Measurements from ENCODE around the gene ZNF74. TPM values are rescaled to one million over a fixed set of nuclear protein-coding genes. Genes with fewer than 3 reads are reported as not detected.

Gene ZNF74
- total RNA-seq, 1 experiment from 2014 or later: 18.6 TPM

GRCh38 chr22:20420157-20420842 is 26.3 kb downstream of the ZNF74 start:
- no peak for DNase-seq (ENCODE audit: low spot score)

GRCh38 chr22:20421507-20421874 is 27.5 kb downstream of the ZNF74 start:
- DNase-seq (ENCODE audit: low spot score): no peak

DNA sequence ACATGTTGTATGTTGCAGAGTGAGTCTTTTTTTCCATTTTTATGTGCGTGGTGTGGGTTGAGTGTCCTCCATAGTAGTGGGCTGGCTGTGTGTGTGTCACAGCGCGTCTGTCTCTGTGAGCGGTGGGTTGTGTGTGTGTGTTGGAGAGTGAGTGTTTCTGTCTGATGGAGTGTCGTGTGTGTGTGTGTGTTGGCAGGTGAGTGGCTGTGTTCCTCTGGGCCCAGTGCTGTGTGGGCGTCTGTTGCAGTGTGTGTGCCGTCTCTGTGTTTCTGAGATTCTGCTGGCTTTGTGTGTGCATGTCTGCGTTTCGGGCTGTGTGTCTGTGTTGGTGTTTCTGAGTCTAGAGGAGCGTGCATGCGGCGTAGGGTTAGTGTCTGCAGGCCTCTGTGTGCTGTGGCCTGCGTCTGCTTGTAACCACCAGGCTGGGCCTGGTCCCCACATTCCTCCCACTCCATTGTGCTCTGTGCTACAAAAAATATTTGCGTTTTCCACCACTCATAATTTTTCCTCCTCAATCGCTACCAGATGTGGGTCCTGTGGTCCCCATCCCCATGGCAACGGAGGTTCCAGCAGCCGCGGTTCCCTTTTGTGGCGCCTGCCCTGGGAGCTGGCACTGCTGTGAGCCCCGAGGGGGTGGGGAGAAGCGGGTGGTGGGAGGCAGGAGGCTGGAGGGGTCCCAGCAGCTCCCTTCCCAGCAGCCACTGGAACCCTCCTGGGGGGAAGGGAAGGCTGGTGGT is 28.5 kb downstream of the ZNF74 start:
- DNase-seq (ENCODE audit: low spot score): no peak

DNA sequence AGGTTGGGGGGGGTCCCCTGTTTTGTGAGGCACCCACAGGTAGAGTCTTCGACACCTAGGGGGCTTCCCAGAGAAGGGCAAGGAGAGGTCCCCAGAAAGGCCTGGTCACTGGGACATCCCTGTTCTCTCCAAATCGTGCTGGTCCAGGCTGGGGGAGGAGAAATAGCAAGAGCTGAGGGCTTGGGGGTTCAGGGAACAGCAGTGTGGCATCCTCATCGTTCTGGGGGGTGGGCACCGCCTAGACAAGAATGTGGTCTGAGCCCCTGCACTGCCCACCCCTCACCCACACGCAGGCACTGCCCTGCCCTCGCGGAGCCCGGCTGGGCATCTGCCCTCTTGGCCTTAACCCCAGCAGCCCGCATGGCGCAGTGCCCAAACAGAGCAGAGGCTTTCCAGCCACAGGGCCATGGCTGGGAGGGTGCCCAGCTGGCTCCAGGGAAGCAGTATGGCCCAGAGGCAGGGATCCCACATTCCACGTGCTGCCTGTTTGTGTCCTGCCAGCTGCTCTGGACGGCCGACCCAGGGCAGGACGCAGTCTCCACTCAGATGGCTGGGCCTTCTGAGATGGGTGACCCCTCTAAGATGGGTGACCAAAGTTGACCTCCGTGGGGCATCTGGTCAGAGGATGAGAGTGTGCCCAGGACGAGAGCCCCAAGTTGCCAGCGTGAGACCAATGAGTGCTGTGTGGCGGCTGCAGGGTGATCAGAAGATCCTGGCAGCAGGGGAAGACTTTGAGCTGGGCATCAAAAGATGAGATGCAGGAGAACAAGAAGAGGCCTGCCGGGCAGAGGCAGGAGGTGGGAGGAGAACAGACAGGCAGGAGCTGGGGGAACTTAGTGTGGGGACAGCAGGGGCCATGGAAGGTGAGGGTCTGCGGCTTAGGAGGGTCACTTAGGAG is 29.3 kb downstream of the ZNF74 start:
- DNase-seq (ENCODE audit: low spot score): no peak

DNA sequence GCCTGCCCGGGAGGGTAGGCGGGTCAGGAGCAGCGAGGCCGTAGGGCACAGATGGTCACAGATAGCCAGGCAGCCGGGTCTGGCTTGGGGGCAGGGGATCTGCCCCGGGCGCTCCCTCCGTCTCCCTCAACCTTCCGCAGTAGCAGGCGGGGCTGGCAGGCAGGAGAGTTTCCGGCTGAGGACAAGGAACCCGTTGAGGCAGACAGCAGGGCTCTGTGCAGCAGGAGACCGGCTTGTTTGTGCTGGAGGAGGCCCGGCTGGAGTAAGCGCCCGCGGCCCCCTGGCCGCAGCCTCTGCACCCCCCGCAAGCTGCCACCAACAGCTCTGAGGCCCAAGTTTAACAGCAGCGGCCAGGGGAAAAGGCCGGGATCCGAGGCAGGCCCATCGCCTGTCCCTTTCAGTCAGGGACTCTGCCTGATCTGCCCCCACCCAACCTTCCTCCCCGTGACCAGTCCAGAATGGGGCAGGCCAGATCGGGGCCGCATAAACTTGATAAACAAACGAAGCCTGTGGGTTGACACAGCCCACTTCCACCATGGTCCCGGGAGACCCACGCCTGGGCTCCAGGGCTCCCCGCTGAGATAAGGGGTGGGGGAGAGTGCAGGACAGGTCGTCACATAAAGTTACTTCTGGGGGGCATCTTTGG is 30.1 kb downstream of the ZNF74 start:
- DNase-seq (ENCODE audit: low spot score): no peak

GRCh38 chr22:20424568-20424931 is 30.6 kb downstream of the ZNF74 start:
- no peak for DNase-seq (ENCODE audit: low spot score)

DNA sequence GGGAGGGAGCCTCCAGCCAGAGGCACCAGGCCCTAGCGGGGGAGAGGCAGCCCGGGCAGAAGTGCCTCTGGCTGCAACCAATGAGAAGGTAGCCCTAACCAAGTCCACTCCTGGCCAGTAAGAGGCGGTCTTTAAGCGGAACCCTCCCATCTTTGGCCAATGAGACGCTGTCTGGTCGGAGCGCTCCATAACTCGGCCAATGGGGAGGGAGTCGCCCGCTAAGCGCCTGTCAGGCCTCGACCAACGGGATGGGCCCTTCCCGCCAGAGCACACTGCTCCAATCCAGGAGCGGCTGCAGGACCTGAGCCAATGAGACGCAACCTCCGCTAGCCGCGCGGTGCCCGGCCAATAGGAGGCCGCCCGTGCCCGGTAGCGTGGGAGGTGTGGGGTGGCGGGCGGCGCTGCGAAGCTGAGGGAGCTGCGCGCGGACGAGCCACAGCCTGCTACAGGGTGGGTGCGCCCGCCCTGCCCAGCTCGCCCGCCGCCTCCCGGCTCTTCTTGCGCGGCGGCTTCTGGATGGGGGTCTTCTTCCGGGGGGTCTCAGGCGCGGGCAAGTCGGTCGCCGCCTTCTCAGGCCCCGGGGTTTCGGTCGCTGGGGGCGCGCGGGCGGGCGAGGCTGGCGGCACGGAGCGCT is 31.1 kb downstream of the ZNF74 start:
- DNase-seq (ENCODE audit: low spot score): no peak

GRCh38 chr22:20425566-20426258 is 31.8 kb downstream of the ZNF74 start:
- no peak for DNase-seq (ENCODE audit: low spot score)

GRCh38 chr22:20426259-20426615 is 32.3 kb downstream of the ZNF74 start:
- no peak for DNase-seq (ENCODE audit: low spot score)

DNA sequence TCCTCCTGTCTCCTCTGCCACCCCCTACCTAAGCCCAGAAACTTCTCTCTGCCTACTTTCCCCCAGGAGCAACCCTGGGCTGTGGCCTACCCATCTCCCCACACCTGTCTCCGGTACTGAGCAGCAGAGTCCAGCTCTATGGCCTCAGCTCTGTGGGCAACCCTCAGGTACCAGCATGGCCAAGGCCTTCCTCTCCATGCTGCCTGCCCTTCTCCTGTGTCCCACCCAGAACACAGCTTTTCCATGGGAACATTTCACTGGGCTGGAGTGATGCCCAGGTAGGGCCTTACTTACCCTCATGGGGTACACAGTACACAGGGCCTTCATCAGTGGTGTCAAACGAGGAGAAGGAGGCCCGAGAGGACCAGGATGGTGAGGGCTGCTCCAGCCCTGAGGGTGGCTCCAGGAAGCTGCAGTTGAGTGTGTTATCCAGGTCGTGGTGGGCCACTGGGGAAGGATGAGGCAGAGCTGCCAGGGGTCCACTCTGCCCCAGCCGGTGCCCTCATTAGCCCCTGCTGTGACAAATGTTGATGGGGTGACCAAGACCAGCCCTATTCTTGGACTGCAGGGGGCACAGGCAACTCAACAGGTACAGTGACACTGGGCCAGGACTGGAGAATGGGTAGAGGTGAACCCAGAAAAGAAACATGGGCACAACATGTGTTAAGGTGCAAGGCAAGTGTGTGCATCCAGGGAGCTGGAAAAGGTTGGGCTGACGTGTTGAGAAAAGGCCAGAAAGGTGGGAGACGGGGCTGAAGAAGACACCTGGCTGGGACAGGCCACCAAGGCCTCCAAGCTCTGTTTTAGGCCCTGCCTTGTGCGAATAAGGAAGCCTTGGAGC is 33.4 kb downstream of the ZNF74 start:
- no peak for DNase-seq (ENCODE audit: low spot score)

DNA sequence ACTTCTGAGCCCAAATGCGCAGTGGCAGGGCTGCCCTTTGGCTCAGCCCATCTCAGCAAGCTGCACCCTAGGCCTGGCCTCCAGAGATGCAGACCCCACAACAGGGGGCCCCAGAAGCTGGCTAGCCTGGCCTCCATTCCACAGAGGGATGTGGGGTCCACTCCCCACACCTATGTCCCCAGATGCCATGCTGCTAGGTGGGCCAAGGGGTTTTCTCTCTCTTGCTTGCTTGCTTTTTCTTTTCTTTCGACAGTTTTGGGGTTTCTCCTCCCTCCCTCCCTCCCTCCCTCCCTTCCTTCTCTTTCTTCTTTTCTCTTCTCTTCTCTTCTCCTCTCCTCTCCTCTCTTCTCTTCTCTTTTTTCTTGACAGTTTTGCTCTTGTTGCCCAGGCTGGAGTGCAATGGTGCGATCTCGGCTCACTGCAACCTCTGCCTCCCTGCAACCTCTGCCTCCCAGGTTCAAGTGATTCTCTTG is 34.0 kb downstream of the ZNF74 start:
- no peak for DNase-seq (ENCODE audit: low spot score)

- no peak for DNase-seq (ENCODE audit: low spot score)
These were observed 34.7 kb downstream of the ZNF74 start for GRCh38 chr22:20428496-20429253.

GRCh38 chr22:20429254-20430100 is 35.5 kb downstream of the ZNF74 start:
- peak; percentile 66 for DNase-seq (ENCODE audit: low spot score)

GRCh38 chr22:20430101-20430719 is 36.3 kb downstream of the ZNF74 start:
- no peak for DNase-seq (ENCODE audit: low spot score)

GRCh38 chr22:20430720-20431510 is 37.0 kb downstream of the ZNF74 start:
- peak; percentile 72 for DNase-seq (ENCODE audit: low spot score)

DNA sequence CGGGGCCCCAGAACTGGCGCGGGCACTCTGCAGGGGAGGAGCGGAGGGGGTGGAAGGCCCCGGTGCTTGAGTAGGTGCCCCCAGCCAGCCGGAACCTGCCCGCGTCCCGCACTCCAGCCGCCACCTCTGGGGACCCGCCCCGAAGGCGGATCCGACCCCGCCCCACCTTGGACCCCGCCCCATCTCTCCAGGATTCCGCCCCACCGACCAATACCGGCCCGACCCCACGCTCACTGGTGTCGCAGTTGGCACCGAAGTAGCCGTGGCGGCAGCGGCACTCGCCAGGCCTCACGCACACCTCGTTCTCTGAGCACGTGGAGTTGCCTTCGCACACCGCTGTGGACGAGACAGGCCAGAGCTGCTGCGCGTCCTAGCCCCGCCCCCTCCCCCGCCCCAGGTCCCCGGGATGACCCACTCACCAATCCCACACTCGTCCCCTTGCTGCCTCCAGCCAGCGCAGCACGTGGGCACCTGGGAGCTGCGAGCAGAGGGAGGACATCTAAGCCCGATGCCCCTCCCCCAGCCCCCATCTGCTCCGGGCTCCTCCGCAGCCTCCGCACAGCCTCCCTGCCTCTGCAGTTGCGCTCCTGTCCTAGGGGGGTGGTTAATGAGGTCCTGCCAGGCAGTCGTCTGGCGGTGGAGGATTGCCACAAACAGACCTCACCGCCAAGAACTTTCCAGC is 37.7 kb downstream of the ZNF74 start:
- DNase-seq (ENCODE audit: low spot score): no peak

All from HT-29 (cell line).